Mesenteric fat pad (tissue), 1 donor: Measurements from ENCODE around the gene ARID1A. TPM values are rescaled to one million over a fixed set of nuclear protein-coding genes. Genes with fewer than 3 reads are reported as not detected.
"Not testable (repeated sequence)": the region's sequence is repeated elsewhere in the genome, so short reads cannot be mapped to it uniquely, and the experiment has no call there.

ENCODE experiments used
- DNase-seq: peaks from one replicate; pipeline ENCODE4 v3.0.0-alpha.2; 2020; ENCODE audit warnings: low spot score
- total RNA-seq: library from RNA; stranded (reverse); fragmentation: NEBNext Ultra II Directional; extraction: Animal tissue kit (Norgen Biotek cat#: 25700); gene quantifications from one replicate; pipeline ENCODE4 v1.2.1, GENCODE V29; 2021
- donor health status: DM: yes; HTN: yes; CAD: no.

Gene ARID1A
- total RNA-seq, 1 donor from 2014 or later: 64.2 TPM

DNA sequence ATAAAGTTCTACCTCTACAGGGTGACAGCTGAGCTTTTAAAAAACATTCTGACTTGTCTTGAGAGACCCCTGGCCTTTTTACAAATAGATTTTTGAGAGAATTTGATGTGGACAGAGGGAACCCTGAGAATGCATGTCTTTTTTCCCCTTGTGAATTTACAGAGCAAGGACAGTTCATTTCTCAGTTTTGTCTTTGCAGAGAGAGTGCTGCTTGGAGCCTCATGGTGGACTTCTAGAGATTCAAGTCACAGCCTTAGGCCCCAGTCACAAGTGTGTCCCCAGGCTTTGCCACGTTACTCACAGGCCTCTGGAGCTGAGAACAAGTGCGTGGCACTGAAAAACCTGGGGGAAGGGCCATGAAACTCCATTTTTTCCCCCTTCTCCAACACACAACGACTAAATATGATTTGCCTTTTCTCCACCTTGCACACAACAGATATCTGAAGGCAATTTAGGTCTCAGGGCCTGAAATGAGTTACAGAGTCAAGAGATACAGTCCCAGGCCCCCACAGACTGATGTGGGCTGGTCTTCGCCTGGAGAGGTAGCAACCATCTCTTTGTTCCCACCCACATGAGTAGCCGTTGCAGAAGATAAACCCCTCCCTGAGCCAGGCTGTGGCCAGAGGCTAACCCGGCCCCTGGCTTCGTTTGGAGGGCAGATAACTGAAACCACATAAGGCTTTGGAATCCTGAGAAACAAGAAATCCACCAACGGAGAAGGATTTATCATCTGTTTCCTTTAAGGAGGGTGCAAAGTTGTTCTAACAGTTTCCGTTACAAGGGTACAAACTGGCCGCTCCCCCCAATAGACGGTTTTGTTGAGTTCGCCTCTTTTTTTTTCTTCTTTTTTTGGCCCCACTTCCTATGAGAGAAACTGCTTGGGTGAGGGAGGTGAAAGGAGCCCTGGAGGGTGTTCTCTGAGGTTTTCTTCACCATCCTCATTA lies 90.9 kb downstream of the ARID1A start:
- no peak for DNase-seq

- DNase-seq: no peak
Measured at GRCh38 chr1:26787381-26787705, 91.5 kb downstream of the ARID1A start.

DNA sequence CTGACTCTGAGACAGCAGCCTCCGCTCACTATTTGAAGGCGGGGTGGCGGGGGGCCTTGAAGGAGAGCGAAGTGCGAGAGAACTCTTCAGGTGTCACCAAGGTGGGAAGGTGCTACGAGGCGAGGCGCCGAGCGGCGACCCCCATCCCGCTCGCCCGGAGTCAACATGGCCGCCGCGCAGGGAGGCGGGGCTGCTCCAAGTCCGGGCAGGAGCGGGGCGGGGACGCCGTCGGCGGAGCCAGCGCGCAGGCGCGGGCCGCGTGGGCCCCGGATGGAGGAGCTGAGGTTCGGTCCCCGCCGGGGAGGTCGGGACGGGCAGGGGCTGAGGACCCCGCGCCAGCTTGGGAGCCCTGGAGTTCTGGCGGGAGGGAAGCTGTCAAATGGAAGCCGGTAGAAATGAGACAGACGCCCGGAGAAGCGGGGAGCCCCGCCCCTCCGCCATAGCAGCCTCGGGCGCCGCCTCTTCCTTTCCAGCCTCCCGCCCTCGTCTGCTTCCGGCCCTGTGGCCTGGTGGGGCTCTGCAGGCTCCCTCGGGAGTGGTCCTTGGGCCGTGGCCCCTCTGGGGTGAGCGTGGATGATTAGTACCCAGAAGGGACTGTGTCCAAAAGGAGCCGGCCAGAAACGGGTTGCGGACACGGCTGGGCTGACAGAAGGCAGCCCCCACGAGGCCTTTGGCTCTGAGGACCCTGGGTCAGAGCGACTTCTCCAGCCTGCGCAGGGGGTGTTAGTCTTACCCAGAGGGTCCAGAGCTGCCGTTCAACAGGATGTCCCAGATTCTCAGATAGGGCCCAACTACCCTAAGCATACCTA lies 92.1 kb downstream of the ARID1A start, which contains the start of gene PIGV:
Gene PIGV, plus strand, starts transcription at position 245 of the 809 bp plus-strand sequence. CDS start 2,866 bp downstream, outside the sequence.
- peak; percentile 98 for DNase-seq

- no peak for DNase-seq
Measured at GRCh38 chr1:26788515-26788785, 92.6 kb downstream of the ARID1A start.

GRCh38 chr1:26788836-26789611 lies 93.2 kb downstream of the ARID1A start:
- DNase-seq: peak; percentile 92

DNA sequence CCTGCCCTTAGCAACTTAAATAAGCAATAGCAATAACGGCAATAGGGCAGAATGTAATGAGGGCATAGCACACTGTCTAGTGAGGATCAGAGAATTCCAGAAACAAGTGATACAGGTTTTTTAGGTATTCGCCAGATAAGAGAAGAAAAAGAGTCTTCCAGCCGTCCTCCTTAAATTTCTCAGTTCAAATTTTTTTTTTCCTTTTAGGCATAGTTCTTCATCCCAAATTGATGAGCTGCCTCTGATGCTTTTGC lies 93.7 kb downstream of the ARID1A start:
- no peak for DNase-seq

GRCh38 chr1:26789931-26790330 lies 94.1 kb downstream of the ARID1A start:
- no peak for DNase-seq

DNA sequence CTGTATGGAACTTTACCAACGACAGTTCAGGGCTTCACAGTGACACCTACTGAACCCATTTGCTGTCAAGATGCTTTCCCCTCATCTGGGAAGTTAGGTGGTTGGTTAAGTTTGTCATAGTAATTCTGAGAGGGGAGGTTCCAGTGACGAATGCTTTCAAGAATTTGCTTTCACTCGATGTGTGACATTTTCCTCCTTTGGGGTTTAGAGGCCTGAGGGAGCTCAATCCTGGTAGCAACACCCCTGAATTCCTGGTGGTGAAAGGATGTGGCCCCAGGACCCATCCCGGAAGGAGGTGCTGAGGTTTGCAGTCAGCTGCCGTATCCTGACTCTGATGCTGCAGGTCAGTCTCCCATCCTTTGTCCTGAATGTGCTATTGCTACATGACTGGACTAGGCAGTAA lies 94.7 kb downstream of the ARID1A start:
- no peak for DNase-seq

DNA sequence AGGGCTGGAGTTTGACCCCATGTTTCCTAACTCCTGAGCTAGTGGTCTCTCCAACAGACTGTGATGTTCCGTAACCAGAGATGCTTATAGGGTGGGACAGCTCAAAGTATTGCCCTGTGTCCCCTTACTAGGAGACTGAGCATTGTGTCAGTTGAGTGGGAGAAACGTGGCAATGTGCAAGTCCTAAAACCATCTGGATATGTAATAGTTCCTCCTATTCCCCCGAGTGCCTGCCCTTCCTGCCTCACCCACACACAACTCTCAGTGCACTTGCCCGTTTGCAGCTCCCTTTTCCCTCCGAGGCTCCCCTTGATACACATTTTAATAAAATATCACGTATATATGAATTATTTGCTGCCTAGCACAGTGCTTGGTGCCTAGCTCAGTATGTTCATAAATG lies 95.3 kb downstream of the ARID1A start:
- DNase-seq: no peak

DNA sequence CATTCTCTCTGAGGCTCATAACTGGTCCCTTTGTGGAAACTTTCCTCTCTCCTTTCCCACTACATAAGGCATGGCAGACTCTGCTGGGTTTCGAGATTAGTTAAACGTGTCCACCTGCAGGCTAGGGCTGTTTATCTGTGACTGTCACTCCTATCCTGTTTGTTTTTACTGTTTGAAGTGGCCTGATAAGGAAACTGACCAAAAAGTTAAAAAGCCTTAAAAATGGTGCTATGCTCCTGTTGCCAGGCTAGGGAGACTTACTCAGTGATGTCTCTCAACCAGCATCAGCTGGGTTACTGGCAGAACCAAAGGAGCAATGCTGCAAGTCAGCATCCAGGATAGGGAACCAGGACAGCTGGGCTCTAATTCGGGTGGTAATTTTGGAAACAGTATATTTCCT lies 95.8 kb downstream of the ARID1A start:
- no peak for DNase-seq

DNA sequence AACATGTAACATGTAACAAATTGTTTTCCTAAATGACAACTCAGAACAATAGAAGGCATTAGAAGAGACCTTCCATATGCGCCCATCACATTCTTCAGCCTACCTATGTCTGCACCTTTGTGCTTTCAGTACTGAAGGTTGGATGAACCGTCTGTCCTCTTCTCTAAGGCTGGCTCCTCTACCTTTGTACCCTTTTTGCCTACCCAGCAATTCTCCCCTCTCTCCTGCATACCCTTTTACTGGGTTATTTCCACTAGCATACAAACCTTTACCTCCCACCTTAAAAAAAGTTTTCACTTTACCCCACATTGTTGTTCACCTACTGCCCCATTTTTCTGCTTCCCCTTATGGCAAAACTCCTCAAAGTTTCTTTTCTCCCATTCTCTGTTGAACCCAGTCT lies 97.1 kb downstream of the ARID1A start:
- no peak for DNase-seq

DNA sequence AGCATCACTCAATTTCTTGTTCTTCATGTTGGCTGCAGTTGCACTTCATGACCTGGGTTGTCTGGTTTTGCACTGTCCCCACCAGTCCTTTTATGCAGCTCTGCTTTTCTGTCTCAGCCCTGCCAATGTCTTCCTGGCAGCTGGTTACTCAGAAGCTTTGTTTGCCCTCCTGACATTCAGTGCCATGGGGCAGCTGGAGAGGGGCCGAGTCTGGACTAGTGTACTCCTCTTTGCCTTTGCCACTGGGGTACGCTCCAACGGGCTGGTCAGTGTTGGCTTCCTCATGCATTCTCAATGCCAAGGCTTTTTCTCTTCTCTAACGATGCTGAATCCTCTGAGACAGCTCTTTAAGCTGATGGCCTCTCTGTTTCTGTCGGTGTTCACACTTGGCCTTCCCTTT lies 98.6 kb downstream of the ARID1A start:
- no peak for DNase-seq

DNA sequence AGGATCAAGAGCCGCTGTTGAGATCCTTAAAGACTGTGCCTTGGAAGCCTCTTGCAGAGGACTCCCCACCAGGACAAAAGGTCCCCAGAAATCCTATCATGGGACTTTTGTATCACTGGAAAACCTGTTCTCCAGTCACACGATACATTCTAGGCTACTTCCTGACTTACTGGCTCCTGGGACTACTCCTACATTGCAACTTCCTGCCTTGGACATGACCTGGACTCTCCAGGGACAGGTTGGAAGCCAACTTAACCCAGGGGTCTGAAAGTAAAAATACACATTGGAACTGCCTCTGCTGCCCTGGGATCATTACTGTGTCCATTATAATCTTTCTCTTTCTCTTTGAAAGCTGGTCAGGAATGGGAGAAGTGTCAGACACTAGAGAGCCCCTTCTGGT lies 101.8 kb downstream of the ARID1A start:
- no peak for DNase-seq

GRCh38 chr1:26799479-26800142 lies 103.8 kb downstream of the ARID1A start:
- no peak for DNase-seq

- not testable (repeated sequence) for DNase-seq
Measured at GRCh38 chr1:26803932-26804331, 108.1 kb downstream of the ARID1A start.

- not testable (repeated sequence) for DNase-seq
Measured at GRCh38 chr1:26810105-26810504, 114.3 kb downstream of the ARID1A start.

DNA sequence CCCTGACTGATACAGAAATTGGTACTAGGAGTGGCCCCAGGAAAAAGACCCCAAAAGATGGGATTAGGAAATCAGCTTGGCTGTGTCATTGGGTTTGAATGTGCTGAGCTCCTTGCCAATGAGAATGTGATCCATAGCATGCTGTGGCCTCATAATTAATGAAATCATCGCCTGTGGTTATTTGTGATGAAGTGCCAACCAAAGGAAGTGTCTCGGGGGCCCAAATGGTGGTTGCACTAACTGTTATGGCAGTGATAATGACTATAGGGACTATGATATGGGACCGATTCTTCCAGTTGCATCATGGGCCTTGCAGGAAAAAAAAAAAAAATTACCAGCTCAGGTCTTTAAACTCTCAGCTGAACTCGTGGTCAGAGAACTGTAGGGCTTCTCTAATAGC lies 115.2 kb downstream of the ARID1A start:
- DNase-seq: no peak

- DNase-seq: no peak
Measured at GRCh38 chr1:26811708-26812107, 115.9 kb downstream of the ARID1A start.

- DNase-seq: no peak
Measured at GRCh38 chr1:26814377-26814776, 118.6 kb downstream of the ARID1A start.

DNA sequence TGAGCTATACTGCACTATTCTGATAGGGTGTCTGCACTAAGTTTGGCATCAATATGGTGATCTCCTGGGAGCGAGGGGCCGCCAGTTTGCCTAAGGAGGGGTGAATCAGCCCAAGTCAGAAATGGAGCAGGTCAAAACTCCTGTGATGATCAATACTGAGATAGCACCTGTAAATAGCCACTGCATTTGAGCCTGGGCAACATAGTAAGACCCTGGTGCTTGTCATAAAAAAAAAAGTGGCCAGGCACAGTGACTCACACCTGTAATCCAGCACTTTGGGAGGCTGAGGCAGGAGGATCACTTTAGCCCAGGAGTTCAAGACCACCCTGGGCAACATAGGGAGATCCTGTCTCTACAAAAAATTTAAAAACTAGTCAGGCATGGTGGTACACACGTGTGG lies 119.1 kb downstream of the ARID1A start:
- DNase-seq: no peak

DNA sequence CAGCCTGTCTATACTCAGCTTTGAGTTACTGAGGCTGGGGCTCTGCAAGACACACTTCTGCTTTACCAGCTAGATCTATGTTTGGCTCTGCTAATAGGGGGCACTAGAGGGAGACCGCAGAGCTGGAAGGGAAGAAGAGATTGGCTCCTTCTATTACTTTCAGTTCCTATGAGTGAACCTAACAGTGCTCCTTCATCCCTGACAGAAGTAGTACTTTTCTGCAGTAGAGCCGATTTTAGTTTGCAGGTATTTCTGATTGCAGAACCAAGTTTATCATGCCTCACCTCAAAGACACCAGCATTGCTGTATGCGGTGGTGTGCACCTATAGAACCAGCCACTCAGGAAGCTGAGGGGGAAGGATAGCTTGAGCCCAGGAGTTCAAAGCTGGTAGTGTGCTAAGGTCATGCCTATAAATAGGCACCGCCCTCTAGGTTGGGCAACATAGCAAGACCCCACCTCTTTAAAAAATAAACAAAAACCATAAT lies 125.0 kb downstream of the ARID1A start:
- DNase-seq: no peak
